H1 (cell line): Measurements from ENCODE around the gene YARS1. TPM values are rescaled to one million over a fixed set of nuclear protein-coding genes. Genes with fewer than 3 reads are reported as not detected.

Experiments used
- BCL11A ChIP-seq, 2 experiments: IDR thresholded peaks; one replicate each; pipeline ENCODE4 v1.6.1; 2011; ENCODE audit warnings: low read depth in 2 of 2, low read length in 2 of 2, mild to moderate bottlenecking in 2 of 2
- FOSL1 ChIP-seq: IDR thresholded peaks from 2 replicates; pipeline ENCODE4 v1.6.1; 2011; ENCODE audit warnings: mild to moderate bottlenecking, low read depth, low read length, moderate library complexity; ENCODE audit not compliant: insufficient read depth
- POU5F1 ChIP-seq: IDR thresholded peaks from 2 replicates; pipeline ENCODE4 v1.6.1; 2011; ENCODE audit warnings: low read depth, mild to moderate bottlenecking, low read length, moderate library complexity
- RBBP5 ChIP-seq: IDR thresholded peaks from 2 replicates; pipeline ENCODE4 v1.7.1; 2012; ENCODE audit warnings: low read depth, mild to moderate bottlenecking, inconsistent platforms, low read length, moderate library complexity, borderline replicate concordance
- SIN3A ChIP-seq, 2 experiments: IDR thresholded peaks in 1 of 2; conservative IDR thresholded peaks in 1 of 2; 2 replicates each; pipeline ENCODE4 v1.6.1; 2011 to 2012; ENCODE audit warnings: low read length in 2 of 2, improper control_type of control experiment in 1 of 2, low read depth in 1 of 2, mild to moderate bottlenecking in 1 of 2
- SP1 ChIP-seq: IDR thresholded peaks from 2 replicates; pipeline ENCODE4 v1.6.1; 2011; ENCODE audit warnings: low read depth, low read length
- SRF ChIP-seq: IDR thresholded peaks from 2 replicates; pipeline ENCODE4 v1.6.1; 2011; ENCODE audit warnings: mild to moderate bottlenecking, low read depth, low read length, moderate library complexity
- YY1 ChIP-seq: IDR thresholded peaks from 2 replicates; pipeline ENCODE4 v1.6.1; 2011; ENCODE audit warnings: low read depth, mild to moderate bottlenecking, low read length
- polyA plus RNA-seq, 7 experiments: library from polyadenylated mRNA; depleted of rRNA in 3 of 7; stranded (reverse) in 5 of 7; unstranded in 2 of 7; fragments of >200 nt in 5 of 7; fragments of 200-250 nt in 2 of 7; gene quantifications; 1 replicate in 5 of 7; 2 replicates in 1 of 7; 4 replicates in 1 of 7; pipeline versions ENCODE4 v1.2.1 to v1.2.3, GENCODE V29; 2011 to 2013; ENCODE audit warnings: missing spikeins in 2 of 7, mixed read lengths in 2 of 7
- total RNA-seq: library from RNA; stranded (reverse); fragmentation: NEBNext Ultra II Directional; extraction: Animal tissue kit (Norgen Biotek cat#: 25700); gene quantifications from 2 replicates; pipeline ENCODE4 v1.2.1, GENCODE V29; 2021
- TF ChIP-seq, protein P1 (sequence below): fragments of 300-600 bp; sonication (generic); IDR thresholded peaks from 2 replicates; pipeline ENCODE4 v1.7.1; 2012; ENCODE audit warnings: low read length, moderate library complexity, mild to moderate bottlenecking, inconsistent platforms; ENCODE audit not compliant: insufficient replicate concordance

Gene YARS1
- total and polyA plus RNA-seq, 2 of the 8 experiments (the other 6 are each of a cell fraction or from before 2014, with no cell fraction given): 47.1 to 226 TPM

DNA sequence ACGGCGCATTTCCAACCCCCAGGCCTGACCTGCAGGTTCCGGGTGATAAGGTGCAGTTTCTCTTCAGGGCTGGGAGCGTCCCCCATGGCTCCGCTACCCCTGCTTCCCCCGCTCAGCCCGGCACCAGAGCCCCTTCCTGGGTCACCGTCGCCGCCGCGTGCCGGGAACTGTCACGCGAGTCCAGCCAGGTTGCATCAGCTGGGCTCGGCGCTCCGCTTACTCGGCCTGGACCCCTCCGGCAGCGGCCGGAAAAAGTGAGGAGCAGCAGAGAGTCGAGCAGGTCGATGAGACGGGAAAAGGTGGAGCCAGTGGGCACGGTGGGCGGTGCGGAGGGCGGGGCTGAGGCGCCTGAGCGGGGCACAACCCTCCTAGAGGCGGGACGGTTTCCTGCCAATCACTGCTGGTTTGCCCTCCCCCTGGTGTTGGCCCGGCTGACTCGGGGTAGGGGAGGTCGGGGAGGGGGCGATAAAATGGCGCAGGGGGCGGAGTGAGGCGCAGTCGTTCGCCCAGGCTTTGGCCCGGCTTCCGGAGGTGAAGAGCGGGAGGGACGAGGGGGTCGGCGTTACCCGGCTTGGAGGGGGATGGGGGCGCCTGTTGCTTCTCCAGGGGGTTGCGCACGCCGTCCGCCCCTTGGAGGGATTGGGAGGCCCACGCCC is at the start of gene YARS1, which contains the start of gene S100PBP (continued):
- TF ChIP-seq FOSL1: no peak
- TF ChIP-seq SRF: peak; percentile 98
- TF ChIP-seq SIN3A (conservative IDR thresholded peaks at IDR 0.05 in 1 of 2, IDR thresholded peaks at IDR 0.05 in 1 of 2; ENCODE audit: low read depth in 1 of 2, low read length in 2 of 2): peak; percentile 99 to 100
- TF ChIP-seq SP1: peak; percentile 81
- TF ChIP-seq, protein P1, sequence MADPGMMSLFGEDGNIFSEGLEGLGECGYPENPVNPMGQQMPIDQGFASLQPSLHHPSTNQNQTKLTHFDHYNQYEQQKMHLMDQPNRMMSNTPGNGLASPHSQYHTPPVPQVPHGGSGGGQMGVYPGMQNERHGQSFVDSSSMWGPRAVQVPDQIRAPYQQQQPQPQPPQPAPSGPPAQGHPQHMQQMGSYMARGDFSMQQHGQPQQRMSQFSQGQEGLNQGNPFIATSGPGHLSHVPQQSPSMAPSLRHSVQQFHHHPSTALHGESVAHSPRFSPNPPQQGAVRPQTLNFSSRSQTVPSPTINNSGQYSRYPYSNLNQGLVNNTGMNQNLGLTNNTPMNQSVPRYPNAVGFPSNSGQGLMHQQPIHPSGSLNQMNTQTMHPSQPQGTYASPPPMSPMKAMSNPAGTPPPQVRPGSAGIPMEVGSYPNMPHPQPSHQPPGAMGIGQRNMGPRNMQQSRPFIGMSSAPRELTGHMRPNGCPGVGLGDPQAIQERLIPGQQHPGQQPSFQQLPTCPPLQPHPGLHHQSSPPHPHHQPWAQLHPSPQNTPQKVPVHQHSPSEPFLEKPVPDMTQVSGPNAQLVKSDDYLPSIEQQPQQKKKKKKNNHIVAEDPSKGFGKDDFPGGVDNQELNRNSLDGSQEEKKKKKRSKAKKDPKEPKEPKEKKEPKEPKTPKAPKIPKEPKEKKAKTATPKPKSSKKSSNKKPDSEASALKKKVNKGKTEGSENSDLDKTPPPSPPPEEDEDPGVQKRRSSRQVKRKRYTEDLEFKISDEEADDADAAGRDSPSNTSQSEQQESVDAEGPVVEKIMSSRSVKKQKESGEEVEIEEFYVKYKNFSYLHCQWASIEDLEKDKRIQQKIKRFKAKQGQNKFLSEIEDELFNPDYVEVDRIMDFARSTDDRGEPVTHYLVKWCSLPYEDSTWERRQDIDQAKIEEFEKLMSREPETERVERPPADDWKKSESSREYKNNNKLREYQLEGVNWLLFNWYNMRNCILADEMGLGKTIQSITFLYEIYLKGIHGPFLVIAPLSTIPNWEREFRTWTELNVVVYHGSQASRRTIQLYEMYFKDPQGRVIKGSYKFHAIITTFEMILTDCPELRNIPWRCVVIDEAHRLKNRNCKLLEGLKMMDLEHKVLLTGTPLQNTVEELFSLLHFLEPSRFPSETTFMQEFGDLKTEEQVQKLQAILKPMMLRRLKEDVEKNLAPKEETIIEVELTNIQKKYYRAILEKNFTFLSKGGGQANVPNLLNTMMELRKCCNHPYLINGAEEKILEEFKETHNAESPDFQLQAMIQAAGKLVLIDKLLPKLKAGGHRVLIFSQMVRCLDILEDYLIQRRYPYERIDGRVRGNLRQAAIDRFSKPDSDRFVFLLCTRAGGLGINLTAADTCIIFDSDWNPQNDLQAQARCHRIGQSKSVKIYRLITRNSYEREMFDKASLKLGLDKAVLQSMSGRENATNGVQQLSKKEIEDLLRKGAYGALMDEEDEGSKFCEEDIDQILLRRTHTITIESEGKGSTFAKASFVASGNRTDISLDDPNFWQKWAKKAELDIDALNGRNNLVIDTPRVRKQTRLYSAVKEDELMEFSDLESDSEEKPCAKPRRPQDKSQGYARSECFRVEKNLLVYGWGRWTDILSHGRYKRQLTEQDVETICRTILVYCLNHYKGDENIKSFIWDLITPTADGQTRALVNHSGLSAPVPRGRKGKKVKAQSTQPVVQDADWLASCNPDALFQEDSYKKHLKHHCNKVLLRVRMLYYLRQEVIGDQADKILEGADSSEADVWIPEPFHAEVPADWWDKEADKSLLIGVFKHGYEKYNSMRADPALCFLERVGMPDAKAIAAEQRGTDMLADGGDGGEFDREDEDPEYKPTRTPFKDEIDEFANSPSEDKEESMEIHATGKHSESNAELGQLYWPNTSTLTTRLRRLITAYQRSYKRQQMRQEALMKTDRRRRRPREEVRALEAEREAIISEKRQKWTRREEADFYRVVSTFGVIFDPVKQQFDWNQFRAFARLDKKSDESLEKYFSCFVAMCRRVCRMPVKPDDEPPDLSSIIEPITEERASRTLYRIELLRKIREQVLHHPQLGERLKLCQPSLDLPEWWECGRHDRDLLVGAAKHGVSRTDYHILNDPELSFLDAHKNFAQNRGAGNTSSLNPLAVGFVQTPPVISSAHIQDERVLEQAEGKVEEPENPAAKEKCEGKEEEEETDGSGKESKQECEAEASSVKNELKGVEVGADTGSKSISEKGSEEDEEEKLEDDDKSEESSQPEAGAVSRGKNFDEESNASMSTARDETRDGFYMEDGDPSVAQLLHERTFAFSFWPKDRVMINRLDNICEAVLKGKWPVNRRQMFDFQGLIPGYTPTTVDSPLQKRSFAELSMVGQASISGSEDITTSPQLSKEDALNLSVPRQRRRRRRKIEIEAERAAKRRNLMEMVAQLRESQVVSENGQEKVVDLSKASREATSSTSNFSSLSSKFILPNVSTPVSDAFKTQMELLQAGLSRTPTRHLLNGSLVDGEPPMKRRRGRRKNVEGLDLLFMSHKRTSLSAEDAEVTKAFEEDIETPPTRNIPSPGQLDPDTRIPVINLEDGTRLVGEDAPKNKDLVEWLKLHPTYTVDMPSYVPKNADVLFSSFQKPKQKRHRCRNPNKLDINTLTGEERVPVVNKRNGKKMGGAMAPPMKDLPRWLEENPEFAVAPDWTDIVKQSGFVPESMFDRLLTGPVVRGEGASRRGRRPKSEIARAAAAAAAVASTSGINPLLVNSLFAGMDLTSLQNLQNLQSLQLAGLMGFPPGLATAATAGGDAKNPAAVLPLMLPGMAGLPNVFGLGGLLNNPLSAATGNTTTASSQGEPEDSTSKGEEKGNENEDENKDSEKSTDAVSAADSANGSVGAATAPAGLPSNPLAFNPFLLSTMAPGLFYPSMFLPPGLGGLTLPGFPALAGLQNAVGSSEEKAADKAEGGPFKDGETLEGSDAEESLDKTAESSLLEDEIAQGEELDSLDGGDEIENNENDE: no peak
- no peak for TF ChIP-seq BCL11A (IDR thresholded peaks at IDR 0.05; ENCODE audit: low read depth in 2 of 2, low read length in 2 of 2)
- no peak for TF ChIP-seq POU5F1
- peak; percentile 89 for TF ChIP-seq YY1
- TF ChIP-seq RBBP5: peak; percentile 64
